HG02870 (cell line): ENCODE results near the gene RHBDD3.
"Not testable (repeated sequence)": the region's sequence is repeated elsewhere in the genome, so short reads cannot be mapped to it uniquely, and the experiment has no call there.

ENCODE experiments used
- ATAC-seq: cut with Tn5 transposase; IDR thresholded peaks from one replicate; pipeline ENCODE4 v1.9.1; 2021; ENCODE audit warnings: mild to moderate bottlenecking, moderate library complexity; ENCODE audit not compliant: unreplicated experiment

Gene RHBDD3

GRCh38 chr22:29219409-29219782 lies 48.4 kb downstream of the RHBDD3 start:
- not testable (repeated sequence) for ATAC-seq

DNA sequence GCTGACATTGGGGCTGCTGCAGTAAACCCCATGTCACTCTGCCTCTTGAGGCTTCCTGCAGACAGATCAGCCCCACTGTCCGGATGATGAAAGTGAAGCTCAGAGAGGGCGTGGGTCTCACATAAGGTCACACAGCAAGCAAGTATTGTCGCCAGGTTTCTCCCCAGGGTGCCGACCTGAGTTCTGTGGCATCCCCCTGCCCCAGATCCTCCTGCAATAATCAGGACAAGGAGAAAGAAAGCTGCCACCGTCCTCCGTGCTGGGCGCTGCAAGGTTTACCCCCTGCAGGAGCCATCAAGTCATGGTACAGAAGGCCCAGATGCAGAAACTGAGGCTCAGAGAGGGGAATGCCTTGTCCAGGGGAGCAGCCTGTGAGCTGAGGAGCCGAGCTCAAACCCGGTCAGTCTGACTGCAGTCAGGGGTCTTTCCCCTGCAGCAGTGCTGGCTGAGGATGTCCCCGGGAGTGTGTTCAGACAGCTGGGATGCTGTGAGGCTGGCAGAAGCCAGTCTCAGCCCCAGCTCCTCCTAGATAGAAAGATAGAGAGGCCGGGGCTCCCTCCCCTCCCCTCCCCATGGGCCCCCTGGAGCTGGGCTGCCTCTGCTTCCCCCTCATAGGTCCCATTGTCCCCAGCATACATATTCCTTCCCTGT lies 48.9 kb downstream of the RHBDD3 start:
- no peak for ATAC-seq

DNA sequence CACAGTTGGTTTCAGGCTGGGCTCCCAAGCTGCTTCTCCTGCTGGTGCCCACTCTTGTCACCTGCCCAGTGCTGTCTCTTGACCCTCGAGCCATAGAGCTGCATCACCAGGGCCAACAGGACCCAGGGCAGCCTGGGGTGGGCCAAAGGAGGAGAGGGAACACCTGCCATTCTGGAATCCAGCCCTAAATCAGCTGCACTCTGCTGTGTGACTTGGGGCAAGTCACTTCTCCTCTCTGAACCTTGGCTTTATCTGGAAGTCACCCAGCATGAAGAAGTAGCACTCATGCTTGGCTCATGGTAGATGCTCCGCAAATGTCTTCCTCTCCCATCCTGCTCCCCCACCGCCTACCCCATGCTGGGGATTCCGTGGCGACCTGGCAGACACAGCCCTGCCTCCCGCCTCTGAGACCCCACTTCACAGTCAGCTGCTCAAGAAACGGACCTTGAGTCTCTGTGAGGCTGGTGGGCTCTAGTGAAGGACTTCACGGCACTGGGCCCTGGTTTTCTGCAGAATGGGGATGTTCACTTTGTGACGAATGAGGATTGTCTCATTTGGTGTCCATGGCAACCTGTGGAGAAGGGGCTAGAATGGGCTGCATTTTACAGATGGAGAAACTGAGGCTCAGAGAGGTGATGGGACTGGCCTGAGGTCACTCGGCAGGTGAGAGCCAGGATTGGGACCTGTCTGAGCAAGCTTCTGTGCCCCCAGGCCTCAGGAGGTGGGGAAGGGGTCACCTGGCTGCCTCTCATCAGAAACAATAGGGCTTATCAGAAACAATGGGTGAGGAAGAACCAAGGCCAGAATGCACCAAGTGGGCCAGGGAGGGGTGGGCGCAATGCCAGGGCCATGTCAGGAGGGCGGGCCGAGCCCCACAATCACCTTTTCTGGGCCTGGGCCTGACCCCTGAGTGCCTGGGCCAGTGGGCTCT lies 49.7 kb downstream of the RHBDD3 start:
- ATAC-seq = no peak

GRCh38 chr22:29216873-29217666 lies 50.7 kb downstream of the RHBDD3 start:
- ATAC-seq = no peak

DNA sequence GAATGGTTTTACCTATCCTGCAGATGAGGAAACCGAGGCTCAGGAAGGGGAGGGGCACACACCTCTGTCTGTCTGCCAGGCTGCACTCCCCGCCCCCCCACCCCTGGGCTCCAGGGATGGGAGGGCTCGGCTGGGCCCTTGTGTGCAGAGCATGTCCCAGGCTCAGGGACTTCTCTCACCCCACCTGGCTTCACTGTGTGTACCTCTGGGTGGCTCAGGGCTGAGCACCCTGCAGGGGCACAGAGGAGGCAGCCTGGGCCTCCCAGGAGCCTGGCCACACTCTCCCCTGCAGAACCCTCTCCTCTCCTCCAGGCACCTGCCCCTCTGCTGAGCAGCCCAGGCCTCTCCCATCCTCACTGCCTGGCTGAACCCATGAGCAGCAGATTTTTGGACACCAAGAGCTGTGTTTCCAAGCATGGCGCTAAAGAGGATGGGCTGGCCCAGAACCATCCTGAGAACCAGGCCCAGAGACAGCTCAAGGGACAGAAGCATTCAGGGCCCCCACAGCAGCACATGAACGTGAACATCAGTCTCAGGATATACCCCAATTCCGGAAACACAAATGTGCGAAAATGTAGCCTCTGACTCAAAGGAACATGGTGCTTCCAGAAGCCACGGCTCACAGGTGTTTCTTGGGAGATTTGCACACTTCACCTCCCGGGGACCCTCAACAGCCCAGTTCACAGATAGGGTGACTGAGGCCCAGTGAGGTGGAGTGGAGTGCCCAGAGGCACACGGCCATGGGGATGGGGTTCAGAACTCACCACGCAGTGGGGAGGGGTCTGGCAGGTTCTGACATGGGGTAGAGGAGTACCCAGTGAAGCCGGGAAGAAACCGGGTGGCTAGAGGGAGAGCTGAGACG lies 51.5 kb downstream of the RHBDD3 start:
- no peak for ATAC-seq

- ATAC-seq = no peak
Measured at GRCh38 chr22:29215012-29215860, 52.5 kb downstream of the RHBDD3 start.

DNA sequence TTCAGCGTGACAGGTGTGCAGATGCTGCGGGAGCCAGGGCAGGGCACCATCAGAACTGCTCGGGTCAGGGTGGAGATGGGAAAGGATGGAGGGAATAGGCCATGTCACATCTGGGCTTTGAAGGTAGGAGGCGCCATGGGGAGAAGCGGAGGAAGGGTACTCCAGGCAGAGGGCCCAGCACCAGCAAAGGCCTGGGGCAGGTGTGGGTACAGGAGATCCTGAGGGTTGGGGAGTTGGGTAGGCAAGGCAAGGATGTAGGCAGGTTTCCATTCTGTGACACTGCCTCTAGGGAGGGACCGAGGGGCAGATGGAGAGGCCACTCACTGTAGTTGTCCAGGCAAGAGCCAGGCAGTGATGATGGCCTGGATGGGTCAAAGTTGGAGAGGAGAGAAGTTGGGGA lies 53.5 kb downstream of the RHBDD3 start:
- no peak for ATAC-seq

GRCh38 chr22:29213493-29213892 lies 54.3 kb downstream of the RHBDD3 start:
- ATAC-seq = no peak

GRCh38 chr22:29212743-29213142 lies 55.0 kb downstream of the RHBDD3 start:
- no peak for ATAC-seq

GRCh38 chr22:29211466-29211865 lies 56.3 kb downstream of the RHBDD3 start:
- ATAC-seq = no peak

- no peak for ATAC-seq
Measured at GRCh38 chr22:29211066-29211465, 56.7 kb downstream of the RHBDD3 start.
